ENCODE data around the gene NRP2.

DNA sequence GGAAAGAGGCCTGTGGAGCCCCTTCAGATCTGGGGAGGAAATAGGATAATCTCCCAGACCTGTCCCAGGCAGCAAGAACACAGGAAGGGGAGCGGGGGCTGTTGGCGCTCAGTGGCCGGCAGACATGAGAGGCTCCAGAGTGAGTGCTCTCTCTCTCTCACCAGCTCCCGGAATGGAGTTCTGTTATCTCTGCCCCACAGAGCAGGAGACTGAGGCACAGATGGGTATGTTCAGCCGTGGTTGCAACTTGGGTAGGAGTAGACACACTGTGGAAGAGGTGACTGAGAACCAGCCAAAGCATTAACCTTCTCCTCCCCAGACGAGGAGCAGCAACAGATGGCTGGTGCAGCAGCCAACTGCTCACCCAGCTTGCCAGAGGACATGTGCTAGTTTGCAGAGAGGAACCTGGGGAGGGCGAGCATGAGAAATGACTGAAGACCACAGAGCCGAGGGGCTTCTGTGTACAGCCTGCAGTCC lies 82.0 kb downstream of the NRP2 start:
- TF ChIP-seq, protein P1, sequence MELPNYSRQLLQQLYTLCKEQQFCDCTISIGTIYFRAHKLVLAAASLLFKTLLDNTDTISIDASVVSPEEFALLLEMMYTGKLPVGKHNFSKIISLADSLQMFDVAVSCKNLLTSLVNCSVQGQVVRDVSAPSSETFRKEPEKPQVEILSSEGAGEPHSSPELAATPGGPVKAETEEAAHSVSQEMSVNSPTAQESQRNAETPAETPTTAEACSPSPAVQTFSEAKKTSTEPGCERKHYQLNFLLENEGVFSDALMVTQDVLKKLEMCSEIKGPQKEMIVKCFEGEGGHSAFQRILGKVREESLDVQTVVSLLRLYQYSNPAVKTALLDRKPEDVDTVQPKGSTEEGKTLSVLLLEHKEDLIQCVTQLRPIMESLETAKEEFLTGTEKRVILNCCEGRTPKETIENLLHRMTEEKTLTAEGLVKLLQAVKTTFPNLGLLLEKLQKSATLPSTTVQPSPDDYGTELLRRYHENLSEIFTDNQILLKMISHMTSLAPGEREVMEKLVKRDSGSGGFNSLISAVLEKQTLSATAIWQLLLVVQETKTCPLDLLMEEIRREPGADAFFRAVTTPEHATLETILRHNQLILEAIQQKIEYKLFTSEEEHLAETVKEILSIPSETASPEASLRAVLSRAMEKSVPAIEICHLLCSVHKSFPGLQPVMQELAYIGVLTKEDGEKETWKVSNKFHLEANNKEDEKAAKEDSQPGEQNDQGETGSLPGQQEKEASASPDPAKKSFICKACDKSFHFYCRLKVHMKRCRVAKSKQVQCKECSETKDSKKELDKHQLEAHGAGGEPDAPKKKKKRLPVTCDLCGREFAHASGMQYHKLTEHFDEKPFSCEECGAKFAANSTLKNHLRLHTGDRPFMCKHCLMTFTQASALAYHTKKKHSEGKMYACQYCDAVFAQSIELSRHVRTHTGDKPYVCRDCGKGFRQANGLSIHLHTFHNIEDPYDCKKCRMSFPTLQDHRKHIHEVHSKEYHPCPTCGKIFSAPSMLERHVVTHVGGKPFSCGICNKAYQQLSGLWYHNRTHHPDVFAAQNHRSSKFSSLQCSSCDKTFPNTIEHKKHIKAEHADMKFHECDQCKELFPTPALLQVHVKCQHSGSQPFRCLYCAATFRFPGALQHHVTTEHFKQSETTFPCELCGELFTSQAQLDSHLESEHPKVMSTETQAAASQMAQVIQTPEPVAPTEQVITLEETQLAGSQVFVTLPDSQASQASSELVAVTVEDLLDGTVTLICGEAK (IDR thresholded peaks at IDR 0.05) = no peak
- TF ChIP-seq, protein P1 (CRISPR knock-in tag; IDR thresholded peaks at IDR 0.05) = no peak
- TF ChIP-seq SMARCE1 (IDR thresholded peaks at IDR 0.05; ENCODE audit: borderline replicate concordance) = no peak
- no peak for TF ChIP-seq POLR2A (IDR thresholded peaks at IDR 0.05; ENCODE audit: insufficient read depth in 1 of 2, low read depth in 2 of 2, low read length in 2 of 2)
- no peak for TF ChIP-seq MTA3 (CRISPR knock-in tag; IDR thresholded peaks at IDR 0.05)
- TF ChIP-seq ELK4 (CRISPR knock-in tag; IDR thresholded peaks at IDR 0.05; ENCODE audit: borderline replicate concordance) = no peak
- TF ChIP-seq ZFP1 (CRISPR knock-in tag; IDR thresholded peaks at IDR 0.05) = no peak
- no peak for TF ChIP-seq ZSCAN20 (CRISPR knock-in tag; IDR thresholded peaks at IDR 0.05; ENCODE audit: borderline replicate concordance)
- TF ChIP-seq MAFF (IDR thresholded peaks at IDR 0.05; ENCODE audit: low read depth, low read length) = no peak
- TF ChIP-seq ZNF513 (CRISPR knock-in tag; conservative IDR thresholded peaks at IDR 0.05) = no peak
